Measurements from ENCODE around the gene SSBP3. TPM values are rescaled to one million over a fixed set of nuclear protein-coding genes. Genes with fewer than 3 reads are reported as not detected.
A peak's percentile ranks its signal among the peaks of the same experiment; 100 is the strongest.

SSBP3 gene
- total RNA-seq, 4 donors from 2014 or later, result 28.7 to 162 (median 37.0) TPM

DNA sequence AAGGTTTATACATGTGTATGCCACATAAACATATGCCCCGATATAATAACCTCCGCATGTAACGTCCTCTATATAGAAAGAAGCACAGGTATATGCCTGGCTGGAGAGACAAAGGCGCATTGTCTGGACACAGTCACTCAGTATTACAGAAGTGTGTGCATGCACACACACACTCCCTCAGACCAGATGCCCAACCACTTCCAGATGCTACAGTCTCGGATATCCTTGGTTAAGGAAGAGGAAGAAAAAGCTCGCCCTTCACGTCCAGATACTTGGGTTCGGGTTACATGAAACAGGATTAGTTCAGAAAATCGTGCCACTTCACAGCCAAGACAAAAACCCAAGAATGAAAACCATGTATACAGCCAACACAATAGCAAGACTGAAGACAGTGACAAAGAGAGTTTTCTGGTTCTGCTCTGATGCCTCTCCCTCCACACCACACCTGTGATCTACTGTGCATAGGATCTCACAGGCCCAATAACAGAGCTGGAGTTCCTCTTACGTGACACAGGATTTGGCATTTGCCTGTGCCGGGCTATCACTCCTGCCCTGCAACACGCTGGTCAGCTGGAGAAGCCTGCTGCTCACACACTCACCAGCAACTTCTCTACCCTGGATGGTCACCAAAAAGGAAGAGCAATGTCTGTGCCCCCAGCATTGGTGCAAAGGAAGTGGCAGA, 75.0 kb downstream of the SSBP3 start:
- intact Hi-C loops (cut with DNase I; ENCODE audit: low total_unique reads), result loop anchor here (10.0 kb wide), 1 partner anchor 56 kb away; no protein-coding TSS in a partner anchor
- WGBS, 2 donors (ENCODE audit: low coverage in 1 of 2), result 53 to 62% methylated on average over 5 to 12 of the region's 12 CpGs

DNA sequence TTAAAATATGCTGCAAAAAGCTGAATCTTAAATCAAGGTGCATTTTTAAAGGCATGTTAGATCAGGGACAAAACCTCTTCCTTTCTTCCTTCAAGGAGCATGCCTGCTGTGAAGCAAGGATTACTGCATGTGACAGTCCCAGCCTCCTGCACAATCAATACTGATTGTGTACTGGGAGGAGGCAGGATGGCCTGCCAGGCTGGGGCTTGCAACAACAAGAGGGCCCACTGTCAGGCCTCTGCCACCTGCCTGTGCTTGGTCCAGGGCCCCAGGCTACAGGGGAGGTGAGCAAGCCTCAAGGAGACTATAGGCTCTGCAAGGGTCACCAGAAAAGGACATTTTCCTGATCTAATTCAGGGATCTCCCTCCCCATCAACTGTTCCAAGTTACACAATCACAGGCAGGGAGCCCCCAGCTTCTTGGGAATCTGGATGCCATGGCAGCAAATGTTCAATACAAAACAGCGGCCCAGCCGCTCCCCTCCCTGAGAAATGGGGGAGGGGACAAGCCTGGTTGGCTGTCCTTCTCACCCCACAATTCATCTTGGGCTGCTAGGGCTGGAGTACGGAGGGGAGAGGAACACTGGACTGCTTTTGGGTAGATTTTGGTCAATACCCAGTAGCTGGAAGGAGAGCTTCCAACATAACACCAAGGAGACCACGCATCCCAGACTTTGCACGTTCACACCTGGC, 76.7 kb downstream of the SSBP3 start:
- H3K4me1 ChIP-seq, result peaks cover 48 to 96% (median 61%) of the 10 kb centered on the region in 4 donors
- no peak for TF ChIP-seq POLR2AphosphoS5 (IDR thresholded peaks at IDR 0.05)
- TF ChIP-seq POLR2A (IDR thresholded peaks at IDR 0.05), result no peak
- no peak for TF ChIP-seq EP300 (IDR thresholded peaks at IDR 0.05; ENCODE audit: low read depth)
- TF ChIP-seq CTCF (IDR thresholded peaks at IDR 0.05), result no peak
- no peak overlapping the region for H3K4me3 ChIP-seq
- no peaks in the 10 kb centered on the region for H3K9me3 ChIP-seq
- H3K36me3 ChIP-seq, result no peaks in the 10 kb centered on the region
- intact Hi-C loops (cut with DNase I; ENCODE audit: low total_unique reads), result loop anchor here (10.0 kb wide), 2 partner anchors 55 to 75 kb away; partner anchors contain the start of gene SSBP3
- in situ Hi-C loops (cut with MboI; ENCODE audit: low pct_ligation_motif_present in 1 of 4, low pct_unique_long_range_greater_than_20kb in 1 of 4, low sequenced_read_pairs in 3 of 4), result no loop called here
- H3K27me3 ChIP-seq, result no peaks in the 10 kb centered on the region
- no peak for DNase-seq
- peak overlapping the region; percentile 5 to 88 (median 44) for H3K27ac ChIP-seq
- 76% methylated on average over 5 of the region's 5 CpGs; no CpG with 5 or more reads in 1 of the 2 donors for WGBS, 2 donors (ENCODE audit: low coverage in 1 of 2)

More for the DNA sequence above, 75.0 kb downstream of the SSBP3 start:
- DNase-seq, result no peak
- no peaks in the 10 kb centered on the region for H3K27me3 ChIP-seq
- H3K4me1 ChIP-seq, result peaks cover 52 to 96% (median 63%) of the 10 kb centered on the region in 4 donors
- TF ChIP-seq EP300 (IDR thresholded peaks at IDR 0.05; ENCODE audit: low read depth) (no peak), CTCF (IDR thresholded peaks at IDR 0.05) (no peak), POLR2A (IDR thresholded peaks at IDR 0.05) (no peak), POLR2AphosphoS5 (IDR thresholded peaks at IDR 0.05) (no peak)
- in situ Hi-C loops (cut with MboI; ENCODE audit: low pct_ligation_motif_present in 1 of 4, low pct_unique_long_range_greater_than_20kb in 1 of 4, low sequenced_read_pairs in 3 of 4), result no loop called here
- no peak overlapping the region for H3K4me3 ChIP-seq
- H3K9me3 ChIP-seq, result no peaks in the 10 kb centered on the region
- H3K36me3 ChIP-seq, result no peaks in the 10 kb centered on the region
- peak overlapping the region in 2 of 4 donors; percentile 22 to 29 for H3K27ac ChIP-seq

DNA sequence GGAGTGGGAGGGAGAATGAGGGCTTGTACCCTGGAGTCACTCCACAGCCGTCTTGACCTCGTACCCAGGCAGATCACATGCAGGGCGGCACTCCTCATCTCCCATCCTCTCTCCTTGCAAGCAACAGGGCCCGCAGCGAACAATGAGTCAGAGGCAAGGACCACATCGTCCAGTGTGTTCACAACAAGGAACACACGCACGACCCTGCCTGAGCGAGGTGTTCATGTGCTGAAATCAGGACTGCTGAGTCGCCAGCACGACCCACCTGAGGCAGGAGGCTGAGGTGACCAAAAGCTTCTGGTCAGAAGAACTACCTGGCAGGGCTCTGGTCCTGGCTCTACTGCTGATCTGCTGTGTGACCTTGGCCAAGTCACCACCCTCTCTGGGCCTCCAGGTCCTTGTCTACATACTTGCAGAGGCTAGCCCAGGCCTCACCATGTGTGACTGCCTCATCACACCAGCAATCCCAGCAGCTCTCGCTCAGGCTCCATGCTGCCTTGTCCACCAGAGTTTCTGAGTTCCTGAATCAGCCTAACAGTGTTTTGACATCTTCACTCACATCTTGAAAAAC, 78.0 kb downstream of the SSBP3 start:
- Histone ChIP-seq H3K36me3 (no peaks in the 10 kb centered on the region), H3K4me1 (peaks cover 52 to 96% (median 67%) of the 10 kb centered on the region in 4 donors), H3K9me3 (no peaks in the 10 kb centered on the region), H3K4me3 (no peak overlapping the region), H3K27ac (peak overlapping the region; percentile 69 to 88 (median 78)), H3K27me3 (no peaks in the 10 kb centered on the region)
- in situ Hi-C loops (cut with MboI; ENCODE audit: low pct_ligation_motif_present in 1 of 4, low pct_unique_long_range_greater_than_20kb in 1 of 4, low sequenced_read_pairs in 3 of 4), result no loop called here
- DNase-seq, result no peak
- TF ChIP-seq POLR2AphosphoS5 (IDR thresholded peaks at IDR 0.05) (no peak), EP300 (IDR thresholded peaks at IDR 0.05; ENCODE audit: low read depth) (no peak), CTCF (IDR thresholded peaks at IDR 0.05) (no peak), POLR2A (IDR thresholded peaks at IDR 0.05) (no peak)
- 72 to 93% methylated on average over 3 to 12 of the region's 12 CpGs for WGBS, 2 donors (ENCODE audit: low coverage in 1 of 2)
- intact Hi-C loops (cut with DNase I; ENCODE audit: low total_unique reads), result loop anchor here (10.0 kb wide), 1 partner anchor 77 kb away; the partner anchor contains the start of gene SSBP3
